Kidney epithelial cell (primary cell): ENCODE measurements around the gene KLHL1. TPM values are rescaled to one million over a fixed set of nuclear protein-coding genes. Genes with fewer than 3 reads are reported as not detected.

Experiments
- DNase-seq: peaks from one replicate; pipeline ENCODE4 v3.0.0-alpha.2; 2010; ENCODE audit warnings: low read depth
- H3K27me3 ChIP-seq: 2 replicates; pipeline ENCODE4 v1.6.0; 2011; ENCODE audit warnings: low read length; ENCODE audit not compliant: control insufficient read depth, insufficient read depth
- H3K36me3 ChIP-seq: 2 replicates; pipeline ENCODE4 v1.5.1; 2011; ENCODE audit warnings: low read length; ENCODE audit not compliant: control insufficient read depth, insufficient read depth
- H3K4me3 ChIP-seq: 2 replicates; pipeline ENCODE4 v1.5.1; 2011; ENCODE audit warnings: low read depth, mild to moderate bottlenecking, control low read depth, low read length
- CTCF ChIP-seq: IDR thresholded peaks from 2 replicates; pipeline ENCODE4 v1.5.1; 2011; ENCODE audit warnings: mild to moderate bottlenecking, moderate library complexity, low read length, control low read depth, inconsistent platforms; ENCODE audit not compliant: insufficient read depth, poor library complexity, severe bottlenecking
- total RNA-seq: library from RNA; depleted of rRNA; stranded (reverse); fragments of >200 nt; gene quantifications from 2 replicates; pipeline ENCODE4 v1.2.3, GENCODE V29; 2015

KLHL1 gene
- total RNA-seq, 1 donor from 2014 or later: not detected

- no peaks in the 10 kb centered on the region for H3K27me3 ChIP-seq
- no peak overlapping the region for H3K4me3 ChIP-seq
- no peak for TF ChIP-seq CTCF
- no peak for DNase-seq
- H3K36me3 ChIP-seq: no peaks in the 10 kb centered on the region
Observed at GRCh38 chr13:70088926-70089325, 19.3 kb downstream of the KLHL1 start.

GRCh38 chr13:70087247-70087646, 21.0 kb downstream of the KLHL1 start:
- H3K36me3 ChIP-seq: no peaks in the 10 kb centered on the region
- no peak for TF ChIP-seq CTCF
- no peaks in the 10 kb centered on the region for H3K27me3 ChIP-seq
- no peak overlapping the region for H3K4me3 ChIP-seq
- DNase-seq: no peak

GRCh38 chr13:70080012-70080411, 28.2 kb downstream of the KLHL1 start:
- Histone ChIP-seq H3K36me3 (no peaks in the 10 kb centered on the region), H3K4me3 (no peak overlapping the region), H3K27me3 (no peaks in the 10 kb centered on the region)
- no peak for DNase-seq
- TF ChIP-seq CTCF: no peak

GRCh38 chr13:70054572-70054971, 53.7 kb downstream of the KLHL1 start:
- DNase-seq: no peak

GRCh38 chr13:70051531-70051930, 56.7 kb downstream of the KLHL1 start:
- H3K27me3 ChIP-seq: no peaks in the 10 kb centered on the region
- no peak overlapping the region for H3K4me3 ChIP-seq
- no peaks in the 10 kb centered on the region for H3K36me3 ChIP-seq
- DNase-seq: no peak
- no peak for TF ChIP-seq CTCF

More at GRCh38 chr13:70054572-70054971, 53.7 kb downstream of the KLHL1 start:
- Histone ChIP-seq H3K36me3 (no peaks in the 10 kb centered on the region), H3K27me3 (no peaks in the 10 kb centered on the region), H3K4me3 (no peak overlapping the region)
- no peak for TF ChIP-seq CTCF

- no peak for TF ChIP-seq CTCF
- Histone ChIP-seq H3K4me3 (no peak overlapping the region), H3K36me3 (no peaks in the 10 kb centered on the region), H3K27me3 (no peaks in the 10 kb centered on the region)
- peak; percentile 41 for DNase-seq
Observed at GRCh38 chr13:70043685-70044084, 64.6 kb downstream of the KLHL1 start.
